H1 (cell line): ENCODE data around the gene SV2B. TPM values are rescaled to one million over a fixed set of nuclear protein-coding genes. Genes with fewer than 3 reads are reported as not detected.

Experiments
- CTCF ChIA-PET: fragments of 300-600 bp; sonication (Branson Sonifier 250); formaldehyde crosslinking; loops from one replicate; lab custom pipeline; 2021; ENCODE audit not compliant: partially characterized antibody; lab: Charles Lee
- POLR2A ChIA-PET: fragments of 300-600 bp; sonication (Branson Sonifier 250); formaldehyde crosslinking; loops from one replicate; lab custom pipeline; 2021; ENCODE audit warnings: inconsistent platforms; ENCODE audit not compliant: partially characterized antibody; lab: Charles Lee
- DNase-seq, 2 experiments: peaks; one replicate each; pipeline versions ENCODE4 v3.0.0 to v3.0.0-alpha.2; 2010 to 2022; ENCODE audit warnings: low spot score in 2 of 2, low read depth in 1 of 2, mixed read lengths in 1 of 2
- FAIRE-seq: peaks from 2 replicates; lab custom pipeline; 2011; peaks lifted over from hg19 to GRCh38; lab: Jason Lieb, UNC
- H2AFZ ChIP-seq: 2 replicates; pipeline ENCODE4 v1.8.1; 2012; ENCODE audit warnings: low read length, inconsistent platforms
- H2AK5ac ChIP-seq: 2 replicates; pipeline ENCODE4 v1.6.1; 2013; ENCODE audit warnings: low read depth, low read length
- H2BK120ac ChIP-seq: replicated peaks from 2 replicates; pipeline ENCODE3; 2013; ENCODE audit warnings: low read depth, low read length, inconsistent platforms
- H2BK12ac ChIP-seq: 2 replicates; pipeline ENCODE4 v1.6.1; 2013; ENCODE audit warnings: low read depth, low read length
- H2BK15ac ChIP-seq: 2 replicates; pipeline ENCODE4 v1.6.1; 2013; ENCODE audit warnings: low read length
- H2BK20ac ChIP-seq: 2 replicates; pipeline ENCODE4 v1.6.1; 2013; ENCODE audit warnings: low read length
- H2BK5ac ChIP-seq: 2 replicates; pipeline ENCODE4 v1.6.1; 2013; ENCODE audit warnings: low read depth, low read length
- H3K14ac ChIP-seq: 2 replicates; pipeline ENCODE4 v1.6.1; 2013; ENCODE audit warnings: inconsistent platforms; ENCODE audit not compliant: insufficient read length
- H3K18ac ChIP-seq: 2 replicates; pipeline ENCODE4 v1.6.1; 2013; ENCODE audit warnings: low read length; ENCODE audit errors: extremely low read depth
- H3K23ac ChIP-seq: 2 replicates; pipeline ENCODE4 v1.6.1; 2013; ENCODE audit warnings: inconsistent platforms; ENCODE audit not compliant: insufficient read length
- H3K23me2 ChIP-seq: 2 replicates; pipeline ENCODE4 v1.6.1; 2013; ENCODE audit warnings: low read depth, low read length
- H3K27ac ChIP-seq: 2 replicates; pipeline ENCODE4 v1.6.1; 2011; ENCODE audit warnings: low read depth, low read length, inconsistent platforms
- H3K27me3 ChIP-seq, 4 experiments: replicated peaks in 1 of 4; 1 replicate in 1 of 4; 2 replicates in 3 of 4; pipeline versions ENCODE4 v1.6.1 to v1.8.1; 2011 to 2013; ENCODE audit warnings: low read length in 3 of 4, mild to moderate bottlenecking in 3 of 4, inconsistent platforms in 2 of 4, mixed read lengths in 2 of 4, moderate library complexity in 1 of 4; ENCODE audit not compliant: control insufficient read depth in 3 of 4, insufficient read depth in 3 of 4; ENCODE audit errors: extremely low read depth in 1 of 4
- H3K36me3 ChIP-seq, 4 experiments: 2 replicates each; pipeline versions ENCODE4 v1.6.1 to v1.8.1; 2011 to 2013; ENCODE audit warnings: mild to moderate bottlenecking in 4 of 4, low read length in 3 of 4, moderate library complexity in 2 of 4, control low read depth in 1 of 4, inconsistent platforms in 1 of 4; ENCODE audit not compliant: insufficient read depth in 4 of 4, control insufficient read depth in 2 of 4
- H3K4ac ChIP-seq: replicated peaks from 2 replicates; pipeline ENCODE3; 2013; ENCODE audit warnings: low read length, low read depth, mixed read lengths, inconsistent platforms; ENCODE audit not compliant: insufficient read length
- H3K4me1 ChIP-seq, 4 experiments: replicated peaks in 1 of 4; 1 replicate in 1 of 4; 2 replicates in 3 of 4; pipeline versions ENCODE4 v1.6.1 to v1.8.1; 2011 to 2013; ENCODE audit warnings: low read length in 3 of 4, inconsistent platforms in 2 of 4, mixed read lengths in 1 of 4; ENCODE audit not compliant: insufficient read depth in 4 of 4, control insufficient read depth in 3 of 4
- H3K4me2 ChIP-seq, 2 experiments: 2 replicates each; pipeline versions ENCODE4 v1.6.1 to v1.8.1; 2011 to 2013; ENCODE audit warnings: low read depth in 2 of 2, low read length in 2 of 2, control low read depth in 1 of 2, inconsistent platforms in 1 of 2, mild to moderate bottlenecking in 1 of 2; ENCODE audit not compliant: insufficient read depth in 1 of 2
- H3K4me3 ChIP-seq, 4 experiments: fragments of 200-600, 300-600 bp in 1 of 4; sonication (generic), shearing (Covaris generic), sonication (Bioruptor Twin) in 1 of 4; 2 replicates each; pipeline versions ENCODE4 v1.5.1 to v1.8.1; 2011 to 2016; ENCODE audit warnings: low read length in 4 of 4, low read depth in 3 of 4, control low read depth in 2 of 4, inconsistent platforms in 2 of 4, mild to moderate bottlenecking in 2 of 4, mixed read lengths in 1 of 4, moderate library complexity in 1 of 4; ENCODE audit not compliant: insufficient read depth in 2 of 4; ENCODE audit errors: extremely low read depth in 1 of 4
- H3K56ac ChIP-seq: replicated peaks from 2 replicates; pipeline ENCODE3; 2013; ENCODE audit warnings: low read depth, mild to moderate bottlenecking, mixed read lengths, low read length, inconsistent platforms; ENCODE audit not compliant: insufficient read length
- H3K79me1 ChIP-seq: 2 replicates; pipeline ENCODE4 v1.6.1; 2013; ENCODE audit warnings: low read depth, low read length, control low read depth
- H3K79me2 ChIP-seq, 2 experiments: 2 replicates each; pipeline versions ENCODE4 v1.6.1 to v1.8.1; 2012 to 2013; ENCODE audit warnings: low read length in 2 of 2, mild to moderate bottlenecking in 2 of 2, inconsistent platforms in 1 of 2; ENCODE audit not compliant: insufficient read depth in 2 of 2, control insufficient read depth in 1 of 2
- H3K9ac ChIP-seq, 4 experiments: replicated peaks in 1 of 4; 1 replicate in 1 of 4; 2 replicates in 3 of 4; pipeline versions ENCODE4 v1.6.1 to v1.8.1; 2011 to 2013; ENCODE audit warnings: low read depth in 3 of 4, low read length in 3 of 4, control low read depth in 2 of 4, mild to moderate bottlenecking in 2 of 4, moderate library complexity in 2 of 4, inconsistent platforms in 1 of 4; ENCODE audit errors: extremely low read depth in 1 of 4
- H3K9me3 ChIP-seq, 2 experiments: 2 replicates each; pipeline versions ENCODE4 v1.6.1 to v1.8.1; 2012 to 2013; ENCODE audit warnings: mild to moderate bottlenecking in 2 of 2, moderate library complexity in 2 of 2, control low read depth in 1 of 2, inconsistent platforms in 1 of 2, low read depth in 1 of 2, low read length in 1 of 2, mixed read lengths in 1 of 2; ENCODE audit not compliant: insufficient read depth in 2 of 2
- H4K20me1 ChIP-seq, 2 experiments: replicated peaks in 1 of 2; 2 replicates each; pipeline versions ENCODE3 to v1.8.1; 2011 to 2013; ENCODE audit warnings: inconsistent platforms in 2 of 2, low read length in 2 of 2, mild to moderate bottlenecking in 1 of 2; ENCODE audit not compliant: insufficient read depth in 2 of 2, control insufficient read depth in 1 of 2
- H4K5ac ChIP-seq: 2 replicates; pipeline ENCODE4 v1.6.1; 2013; ENCODE audit warnings: low read length, low read depth, mixed read lengths, inconsistent platforms; ENCODE audit not compliant: insufficient read length
- H4K8ac ChIP-seq: 2 replicates; pipeline ENCODE4 v1.8.0; 2013; ENCODE audit warnings: mild to moderate bottlenecking, moderate library complexity, low read length, inconsistent platforms; ENCODE audit not compliant: insufficient read depth; ENCODE audit errors: extremely low read depth
- H4K91ac ChIP-seq: replicated peaks from 2 replicates; pipeline ENCODE3; 2013; ENCODE audit warnings: low read length, mixed read lengths, inconsistent platforms; ENCODE audit not compliant: insufficient read length
- KDM1A ChIP-seq: fragments of 200-600, 300-600 bp; sonication (generic); IDR thresholded peaks from 2 replicates; pipeline ENCODE4 v1.7.1; 2016; ENCODE audit warnings: mild to moderate bottlenecking, low read length, borderline replicate concordance
- MAFK ChIP-seq: IDR thresholded peaks from 2 replicates; pipeline ENCODE4 v1.6.1; 2012; ENCODE audit warnings: low read depth, mild to moderate bottlenecking, improper control_type of control experiment, low read length
- TEAD4 ChIP-seq: IDR thresholded peaks from 2 replicates; pipeline ENCODE4 v1.6.1; 2012; ENCODE audit warnings: low read depth, low read length, inconsistent platforms, mixed read lengths
- WGBS, 2 experiments: shearing (Covaris generic) in 1 of 2; methylation state at CpG; one replicate each; pipeline versions ENCODE4 v1.1.6 to v1.1.7; 2013 to 2015; ENCODE audit warnings: low lambda C conversion rate in 2 of 2, mixed read lengths in 2 of 2, inconsistent platforms in 1 of 2, low coverage in 1 of 2, missing lambda C conversion rate in 1 of 2; ENCODE audit not compliant: insufficient replicate concordance in 2 of 2, insufficient coverage in 1 of 2, insufficient read length in 1 of 2; ENCODE audit errors: extremely low coverage in 1 of 2, missing lambda C conversion rate in 1 of 2; 5-methylcytosine and 5-hydroxymethylcytosine counted together
- polyA plus RNA-seq, 7 experiments: library from polyadenylated mRNA; depleted of rRNA in 3 of 7; stranded (reverse) in 5 of 7; unstranded in 2 of 7; fragments of >200 nt in 5 of 7; fragments of 200-250 nt in 2 of 7; gene quantifications; 1 replicate in 5 of 7; 2 replicates in 1 of 7; 4 replicates in 1 of 7; pipeline versions ENCODE4 v1.2.1 to v1.2.3, GENCODE V29; 2011 to 2013; ENCODE audit warnings: missing spikeins in 2 of 7, mixed read lengths in 2 of 7
- total RNA-seq: library from RNA; stranded (reverse); fragmentation: NEBNext Ultra II Directional; extraction: Animal tissue kit (Norgen Biotek cat#: 25700); gene quantifications from 2 replicates; pipeline ENCODE4 v1.2.1, GENCODE V29; 2021

Gene SV2B
- total and polyA plus RNA-seq, 2 of the 8 experiments (the other 6 are each of a cell fraction or from before 2014, with no cell fraction given) = 0.09 to 0.20 TPM

DNA sequence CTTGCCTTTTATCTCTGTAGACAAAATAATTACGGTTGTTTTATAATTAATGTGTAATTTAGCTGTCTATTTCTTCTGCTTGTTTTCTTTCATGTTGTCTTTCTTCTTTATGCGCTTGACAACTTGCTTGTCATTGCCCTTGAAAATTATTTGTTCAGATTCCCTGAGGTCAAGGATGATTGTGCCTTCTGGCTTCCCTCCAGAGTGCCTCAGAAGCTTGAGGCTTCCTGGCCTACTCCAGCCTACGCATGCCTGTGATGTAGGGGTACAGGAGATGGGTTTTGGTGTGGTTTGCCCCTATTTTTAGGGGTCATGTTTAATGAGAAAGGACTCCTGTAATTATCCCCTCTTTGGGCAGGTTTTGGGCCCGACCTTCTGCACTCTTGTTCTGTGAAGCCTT lies 231.5 kb downstream of the SV2B start:
- no peak overlapping the region for H4K8ac ChIP-seq
- no peak overlapping the region for H3K18ac ChIP-seq
- no peaks in the 10 kb centered on the region for H3K36me3 ChIP-seq
- H3K79me1 ChIP-seq = no peaks in the 10 kb centered on the region
- no peak overlapping the region for H3K56ac ChIP-seq
- TF ChIP-seq MAFK (no peak), KDM1A (no peak), TEAD4 (no peak)
- H3K9me3 ChIP-seq = no peaks in the 10 kb centered on the region
- no peak overlapping the region for H4K91ac ChIP-seq
- no peaks in the 10 kb centered on the region; a peak in 1 of 7 replicates for H3K4me1 ChIP-seq
- H3K4me3 ChIP-seq = no peak overlapping the region
- no peak overlapping the region for H3K9ac ChIP-seq
- no peak overlapping the region for H3K23ac ChIP-seq
- DNase-seq (no peak), FAIRE-seq (no peak)
- no peak overlapping the region for H3K4ac ChIP-seq
- 89% methylated on average over 4 of the region's 4 CpGs; no CpG with 5 or more reads in 1 of the 2 experiments for WGBS, 2 experiments
- no peak overlapping the region for H2BK120ac ChIP-seq
- POLR2A ChIA-PET = no interaction called here
- CTCF ChIA-PET = interaction anchor here (0.9 to 2.1 kb wide), 4 partner anchors 21 to 205 kb away, joined by 3 to 5 read pairs (median 3); no protein-coding TSS in a partner anchor
- H2BK12ac ChIP-seq = no peak overlapping the region
- H2AFZ ChIP-seq = no peak overlapping the region
- no peaks in the 10 kb centered on the region for H3K27me3 ChIP-seq
- no peak overlapping the region for H2AK5ac ChIP-seq
- no peak overlapping the region for H3K27ac ChIP-seq
- no peaks in the 10 kb centered on the region for H3K79me2 ChIP-seq
- no peaks in the 10 kb centered on the region for H3K23me2 ChIP-seq
- H2BK15ac ChIP-seq = no peak overlapping the region
- no peak overlapping the region for H4K5ac ChIP-seq
- no peak overlapping the region for H3K4me2 ChIP-seq
- no peaks in the 10 kb centered on the region for H4K20me1 ChIP-seq
- no peak overlapping the region for H2BK5ac ChIP-seq
- H3K14ac ChIP-seq = no peak overlapping the region
- H2BK20ac ChIP-seq = no peak overlapping the region
